ENCODE results near the gene GPC3.

GRCh38 chrX:133966199-133966598, 19.2 kb downstream of the GPC3 start:
- TF ChIP-seq CTCF (IDR thresholded peaks at IDR 0.05) (no peak), EZH2phosphoT487 (IDR thresholded peaks at IDR 0.05) (no peak)
